GM13976 (cell line): Measurements from ENCODE around the gene PLXNA2.

Experiments used
- DNase-seq: peaks from one replicate; pipeline ENCODE4 v3.0.0; 2012; ENCODE audit warnings: low spot score
- CTCF ChIP-seq: IDR thresholded peaks from 2 replicates; pipeline ENCODE4 v1.5.1; 2012; ENCODE audit warnings: borderline replicate concordance, mild to moderate bottlenecking; ENCODE audit not compliant: insufficient read depth; ENCODE audit errors: extremely low read depth, missing control alignments, control extremely low read depth
- in situ Hi-C: fragments of 300-500 bp; cut with MboI; formaldehyde crosslinking; loops from one replicate; pipeline ENCODE4 v1.12.0; 2022; ENCODE audit warnings: low sequenced_read_pairs, mixed read lengths, inconsistent platforms; ENCODE audit not compliant: unreplicated experiment

The PLXNA2 gene

GRCh38 chr1:208268541-208269337, 24.6 kb upstream of the PLXNA2 start:
- TF ChIP-seq CTCF = no peak
- no peak for DNase-seq
- in situ Hi-C loops = no loop called here

DNA sequence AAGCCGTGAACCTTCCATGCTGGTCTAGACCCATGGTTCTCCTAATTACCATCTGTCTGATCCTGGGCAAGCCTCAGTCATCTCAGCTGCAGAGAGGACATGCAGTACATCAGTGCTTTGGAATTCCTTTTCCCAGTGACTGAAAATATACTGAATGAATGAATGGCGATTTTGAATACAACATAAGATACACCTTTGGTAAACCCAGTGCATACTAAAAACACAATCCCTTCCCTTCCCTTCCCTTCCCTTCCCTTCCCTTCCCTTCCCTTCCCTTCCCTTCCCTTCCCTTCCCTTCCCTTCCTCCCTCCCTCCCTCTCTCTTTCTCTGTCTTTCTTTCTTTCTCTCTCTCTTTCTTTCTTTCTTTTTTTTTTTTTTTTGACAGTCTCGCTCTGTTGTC, 21.3 kb upstream of the PLXNA2 start:
- in situ Hi-C loops = no loop called here
- TF ChIP-seq CTCF = no peak
- no peak for DNase-seq

DNA sequence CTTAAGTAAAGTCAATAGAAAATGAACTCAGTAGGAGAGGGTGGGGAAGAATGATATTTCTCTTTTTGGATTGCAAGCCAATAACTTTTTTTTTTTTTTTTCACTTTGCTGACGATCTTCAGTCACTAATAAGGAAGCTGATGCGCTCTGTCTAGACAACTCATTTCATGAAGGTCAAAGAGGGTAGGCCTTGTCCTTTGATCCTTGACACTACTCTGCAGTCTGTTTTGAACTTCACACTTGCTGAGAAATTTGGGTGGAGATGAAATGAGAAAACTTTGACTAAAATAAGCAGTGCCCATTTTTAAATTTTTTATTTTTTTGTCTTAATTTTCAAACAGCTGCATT, 20.9 kb upstream of the PLXNA2 start:
- no peak for DNase-seq
- in situ Hi-C loops = no loop called here
- TF ChIP-seq CTCF = no peak

- no peak for TF ChIP-seq CTCF
These were observed 20.4 kb upstream of the PLXNA2 start for GRCh38 chr1:208264469-208265121.

DNA sequence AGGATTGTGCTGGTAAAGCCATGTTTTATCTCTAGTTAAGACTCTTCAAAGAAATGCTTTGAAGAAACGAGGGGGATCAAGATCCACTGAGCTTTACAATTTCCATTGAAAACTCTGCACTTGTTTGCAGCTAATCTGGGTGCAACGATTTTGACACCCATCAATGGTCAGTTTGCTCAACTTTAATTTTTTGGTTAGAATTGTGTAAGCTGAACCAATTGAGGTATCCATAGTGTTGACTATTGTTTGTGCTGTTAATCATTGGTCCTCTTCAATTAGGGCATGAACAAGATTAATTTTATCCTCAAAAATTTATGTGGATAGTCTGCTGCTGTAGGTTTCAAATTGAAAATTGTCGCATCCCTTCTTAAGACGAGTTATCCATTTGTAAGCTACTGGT, 17.7 kb upstream of the PLXNA2 start:
- in situ Hi-C loops = no loop called here
- no peak for DNase-seq
- TF ChIP-seq CTCF = no peak

More at GRCh38 chr1:208264469-208265121, 20.4 kb upstream of the PLXNA2 start:
- DNase-seq = no peak
- in situ Hi-C loops = no loop called here

GRCh38 chr1:208258277-208258676, 14.1 kb upstream of the PLXNA2 start:
- no peak for TF ChIP-seq CTCF
- DNase-seq = no peak
- in situ Hi-C loops = no loop called here
